Measurements from ENCODE around the gene KCNJ15. TPM values are rescaled to one million over a fixed set of nuclear protein-coding genes. Genes with fewer than 3 reads are reported as not detected.

The KCNJ15 gene
- total RNA-seq, 6 experiments from 2014 or later: 0.43 to 3.5 (median 1.1) TPM

GRCh38 chr21:38314558-38314957, 57.8 kb downstream of the KCNJ15 start:
- H3K4me1 ChIP-seq: peaks cover 3 to 34% (median 10%) of the 10 kb centered on the region in 4 donors
- no peaks in the 10 kb centered on the region for H3K36me3 ChIP-seq
- no peaks in the 10 kb centered on the region for H3K27me3 ChIP-seq
- TF ChIP-seq POLR2A (IDR thresholded peaks at IDR 0.05): no peak
- TF ChIP-seq CTCF (IDR thresholded peaks at IDR 0.05): no peak
- H3K27ac ChIP-seq: no peak overlapping the region
- no peak for ATAC-seq
- 100% methylated on average over 1 of the region's 3 CpGs for WGBS (ENCODE audit: insufficient coverage, low coverage, low lambda C conversion rate, missing lambda C conversion rate)
- H3K9me3 ChIP-seq: no peaks in the 10 kb centered on the region
- no peak for DNase-seq
- intact Hi-C loops (cut with DNase I): no loop called here
- H3K4me3 ChIP-seq: no peak overlapping the region

- 42% methylated on average over 2 of the region's 2 CpGs for WGBS (ENCODE audit: insufficient coverage, low coverage, low lambda C conversion rate, missing lambda C conversion rate)
- Histone ChIP-seq H3K27ac (no peak overlapping the region), H3K9me3 (no peaks in the 10 kb centered on the region), H3K4me3 (no peak overlapping the region), H3K36me3 (no peaks in the 10 kb centered on the region), H3K27me3 (no peaks in the 10 kb centered on the region), H3K4me1 (peaks cover 3 to 33% (median 10%) of the 10 kb centered on the region in 4 donors)
- DNase-seq (no peak), ATAC-seq (no peak)
- TF ChIP-seq CTCF (IDR thresholded peaks at IDR 0.05): no peak
- no peak for TF ChIP-seq POLR2A (IDR thresholded peaks at IDR 0.05)
- intact Hi-C loops (cut with DNase I): no loop called here
Measured at GRCh38 chr21:38315122-38315521, 58.3 kb downstream of the KCNJ15 start.

GRCh38 chr21:38319781-38320180, 63.0 kb downstream of the KCNJ15 start:
- Histone ChIP-seq H3K27me3 (no peaks in the 10 kb centered on the region), H3K27ac (no peak overlapping the region), H3K9me3 (no peaks in the 10 kb centered on the region), H3K4me3 (no peak overlapping the region), H3K4me1 (no peaks in the 10 kb centered on the region), H3K36me3 (no peaks in the 10 kb centered on the region)
- ATAC-seq (no peak), DNase-seq (no peak)
- 85% methylated on average over 5 of the region's 7 CpGs for WGBS (ENCODE audit: insufficient coverage, low coverage, low lambda C conversion rate, missing lambda C conversion rate)
- TF ChIP-seq POLR2A (IDR thresholded peaks at IDR 0.05) (no peak), CTCF (IDR thresholded peaks at IDR 0.05) (no peak)
- intact Hi-C loops (cut with DNase I): no loop called here

GRCh38 chr21:38321568-38321967, 64.8 kb downstream of the KCNJ15 start:
- 80% methylated on average over 6 of the region's 6 CpGs for WGBS (ENCODE audit: insufficient coverage, low coverage, low lambda C conversion rate, missing lambda C conversion rate)
- no peak overlapping the region for H3K27ac ChIP-seq
- TF ChIP-seq CTCF (IDR thresholded peaks at IDR 0.05) (no peak), POLR2A (IDR thresholded peaks at IDR 0.05) (no peak)
- intact Hi-C loops (cut with DNase I): no loop called here
- H3K4me3 ChIP-seq: no peak overlapping the region
- ATAC-seq (no peak), DNase-seq (no peak)
- H3K36me3 ChIP-seq: no peaks in the 10 kb centered on the region
- H3K27me3 ChIP-seq: no peaks in the 10 kb centered on the region
- no peaks in the 10 kb centered on the region for H3K4me1 ChIP-seq
- H3K9me3 ChIP-seq: no peaks in the 10 kb centered on the region
